HG03097 (cell line): ENCODE data around the gene DEFB131B.
"Not testable (repeated sequence)": the region's sequence is repeated elsewhere in the genome, so short reads cannot be mapped to it uniquely, and the experiment has no call there.

Source experiments
- ATAC-seq: cut with Tn5 transposase; IDR thresholded peaks from one replicate; pipeline ENCODE4 v1.9.1; 2021; ENCODE audit not compliant: unreplicated experiment, low FRiP score

DEFB131B gene

DNA sequence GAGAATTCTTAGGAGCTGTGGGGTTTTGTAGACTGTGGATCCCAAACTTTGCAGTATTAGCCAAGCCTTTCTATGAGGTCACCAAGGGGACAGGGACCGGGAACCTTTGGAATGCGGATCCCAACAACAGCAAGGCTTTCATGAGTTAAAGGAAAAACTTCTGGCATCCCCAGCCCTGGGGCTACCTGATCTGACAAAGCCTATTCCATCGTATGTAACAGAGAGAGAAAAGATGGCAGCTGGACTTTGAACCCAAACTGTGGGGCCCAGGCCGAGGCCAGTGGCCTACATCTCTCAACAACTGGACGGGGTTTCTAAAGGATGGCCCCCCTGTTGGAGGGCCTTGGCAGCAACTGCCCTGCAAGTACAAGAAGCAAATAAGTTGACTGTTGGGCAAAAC lies 32.5 kb downstream of the DEFB131B start:
- ATAC-seq = not testable (repeated sequence)

DNA sequence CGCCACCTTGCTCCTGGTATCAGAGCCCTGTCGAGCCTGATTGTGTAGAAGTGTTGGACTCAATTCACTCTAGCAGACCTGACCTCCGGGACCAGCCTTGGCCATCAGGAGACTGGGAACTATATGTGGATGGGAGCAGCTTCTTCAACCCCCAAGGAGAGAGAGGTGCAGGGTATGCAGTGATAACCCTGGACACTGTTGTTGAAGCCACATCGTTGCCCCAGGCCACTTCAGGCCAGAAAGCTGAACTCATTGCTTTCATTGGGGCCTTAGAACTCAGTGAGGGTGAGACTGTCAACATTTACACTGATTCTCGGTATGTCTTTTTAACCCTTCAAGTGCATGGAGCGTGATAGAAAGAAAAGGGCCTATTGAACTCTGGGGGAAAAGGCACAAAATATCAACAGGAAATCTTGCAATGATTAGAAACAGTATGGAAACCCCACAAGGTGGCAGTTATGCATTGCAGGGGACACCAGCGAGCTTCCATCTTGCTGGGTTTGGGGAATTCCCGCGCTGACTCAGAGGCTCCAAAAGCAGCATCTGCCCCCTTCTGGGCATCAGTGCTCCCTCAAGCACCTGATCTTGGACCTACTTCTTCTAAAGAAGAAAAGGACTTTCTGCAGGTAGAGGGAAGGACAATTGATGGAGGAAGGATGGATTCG lies 33.2 kb downstream of the DEFB131B start:
- not testable (repeated sequence) for ATAC-seq

DNA sequence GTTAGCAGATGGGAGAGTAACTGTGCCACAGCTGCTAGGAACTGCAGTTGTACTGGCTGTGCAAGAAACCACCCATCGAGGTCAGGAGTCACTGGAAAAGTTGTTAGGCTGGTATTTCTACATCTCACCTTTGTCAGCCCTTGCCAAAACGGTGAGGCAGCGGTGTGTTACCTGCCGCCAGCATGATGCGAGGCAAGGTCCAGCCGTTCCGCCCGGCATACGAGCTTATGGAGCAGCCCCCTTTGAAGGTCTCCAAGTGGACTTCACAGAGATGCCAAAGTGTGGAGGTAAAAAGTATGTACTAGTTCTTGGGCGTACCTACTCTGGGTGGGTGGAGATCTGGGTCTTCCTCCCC lies 33.7 kb downstream of the DEFB131B start:
- ATAC-seq = not testable (repeated sequence)

DNA sequence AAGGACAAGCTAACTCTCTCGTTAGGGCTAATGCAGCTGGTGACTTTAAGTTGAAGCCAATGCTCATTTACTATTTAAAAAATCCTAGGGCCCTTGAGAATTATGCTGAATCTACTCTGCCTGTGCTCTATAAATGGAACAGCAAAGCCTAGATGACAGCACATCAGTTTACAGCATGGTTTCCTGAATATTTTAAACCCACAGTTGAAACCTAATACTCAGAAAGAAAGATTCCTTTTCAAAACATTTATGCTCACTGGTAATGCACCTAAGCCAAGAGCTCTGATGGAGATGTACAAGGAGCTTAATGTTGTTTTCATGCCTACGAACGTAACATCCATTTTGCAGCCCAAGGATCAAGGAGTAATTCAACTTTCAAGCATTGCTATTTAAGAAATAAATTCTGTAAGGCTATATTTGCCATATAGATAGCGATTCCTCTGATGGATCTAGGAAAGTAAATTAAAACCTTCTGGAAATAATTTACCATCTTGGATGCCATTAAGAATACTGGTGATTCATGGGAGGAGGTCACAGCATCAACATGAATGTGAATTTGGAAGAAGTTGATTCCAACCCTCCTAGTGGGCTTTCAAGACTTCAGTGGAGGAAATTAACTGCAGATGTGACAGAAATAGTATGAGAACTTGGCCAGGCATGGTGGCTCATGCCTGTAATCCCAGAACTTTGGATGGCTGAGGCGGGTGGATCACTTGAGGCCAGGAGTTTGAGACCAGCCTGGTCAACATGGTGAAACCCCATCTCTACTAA lies 35.7 kb downstream of the DEFB131B start:
- no peak for ATAC-seq

- no peak for ATAC-seq
Observed at GRCh38 chr11:71914617-71915189, 36.5 kb downstream of the DEFB131B start.

DNA sequence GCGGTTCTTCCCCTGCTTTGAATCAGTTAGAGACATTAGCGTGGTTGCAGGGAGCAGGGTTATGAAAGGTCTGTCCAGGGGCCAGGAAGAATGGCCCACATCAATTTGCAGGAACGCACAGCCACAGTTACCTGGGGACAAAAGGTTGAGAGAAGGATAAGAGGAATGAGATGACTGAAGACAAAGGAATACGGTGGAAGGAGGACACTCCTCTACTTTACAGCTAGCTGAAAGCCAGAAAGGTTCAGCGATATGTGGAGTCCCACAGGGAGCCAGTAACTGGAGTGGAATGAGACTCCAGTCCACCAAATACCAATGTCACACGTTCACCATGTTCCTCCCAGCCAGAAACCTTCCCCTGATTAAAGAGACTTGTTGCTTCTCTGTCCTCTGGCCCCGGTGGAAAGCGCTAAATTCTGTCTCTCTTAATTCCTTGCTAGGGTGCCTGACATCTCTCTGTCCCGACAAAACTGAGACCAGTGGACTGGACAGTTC lies 39.4 kb downstream of the DEFB131B start:
- no peak for ATAC-seq

GRCh38 chr11:71927820-71928736 lies 49.8 kb downstream of the DEFB131B start, which contains the start of gene XNDC1N:
Gene XNDC1N (minus strand): TSS chr11:71928594. CDS start chr11:71923353, 5,241 bp downstream.
- peak; percentile 57 for ATAC-seq

GRCh38 chr11:71928737-71929443 lies 50.6 kb downstream of the DEFB131B start, which contains the start of gene RNF121:
Gene RNF121 (plus strand): TSS chr11:71929046. CDS start chr11:71929062, 16 bp downstream.
- peak; percentile 64 for ATAC-seq

- ATAC-seq = no peak
Observed at GRCh38 chr11:71929491-71929890, 51.2 kb downstream of the DEFB131B start.

DNA sequence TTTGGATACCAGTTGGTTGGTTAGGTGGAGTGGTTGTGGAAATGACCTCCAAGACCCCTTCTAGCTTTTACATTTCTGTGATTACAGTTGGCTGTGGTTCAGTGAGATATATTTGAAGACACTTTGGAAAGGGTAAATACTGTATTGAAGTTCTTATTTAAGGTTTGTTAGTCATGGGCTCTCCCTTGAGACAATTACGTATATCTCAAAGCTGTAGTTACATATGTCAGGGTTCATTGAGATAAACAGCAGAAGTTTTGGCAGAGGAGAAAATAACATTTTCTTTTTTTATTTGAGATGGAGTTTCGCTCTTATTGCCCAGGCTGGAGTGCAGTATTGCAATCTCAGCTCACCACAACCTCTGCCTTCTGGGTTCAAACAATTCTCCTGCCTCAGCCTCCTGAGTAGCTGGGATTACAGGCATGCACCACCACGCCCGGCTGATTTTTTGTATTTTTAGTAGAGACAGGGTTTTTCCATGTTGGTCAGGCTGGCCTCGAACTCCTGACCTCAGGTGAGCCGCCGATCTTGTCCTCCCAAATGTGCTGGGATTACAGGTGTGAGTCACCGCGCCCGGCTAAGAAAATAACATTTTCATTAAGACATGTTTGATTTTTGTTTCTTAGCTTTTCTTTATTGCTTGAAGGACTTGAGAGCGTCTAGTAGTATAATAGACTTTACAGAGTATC lies 52.4 kb downstream of the DEFB131B start:
- ATAC-seq = no peak

DNA sequence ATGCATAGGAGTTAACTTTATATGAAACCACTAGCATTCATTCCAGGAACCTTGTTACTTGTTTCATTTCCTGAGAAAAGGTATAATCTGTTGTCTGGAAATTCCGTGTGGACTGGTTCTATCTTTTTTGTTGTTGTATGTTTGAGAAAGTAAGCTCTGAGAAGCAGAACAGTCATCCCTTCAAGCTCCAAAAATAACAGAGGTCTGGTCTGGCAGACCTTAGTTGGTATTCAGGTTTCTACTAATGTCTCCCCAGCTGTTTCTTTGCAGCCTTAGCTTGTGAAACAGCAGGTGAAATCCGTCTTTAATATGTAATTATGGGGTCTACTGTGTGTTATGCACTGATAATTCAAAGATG lies 53.0 kb downstream of the DEFB131B start:
- ATAC-seq = no peak

GRCh38 chr11:71933141-71933933 lies 55.1 kb downstream of the DEFB131B start:
- no peak for ATAC-seq
